CMK (cell line): ENCODE data around the gene TRAF3IP3.
"Not testable (repeated sequence)": the region's sequence is repeated elsewhere in the genome, so short reads cannot be mapped to it uniquely, and the experiment has no call there.

Source experiments
- DNase-seq: peaks from one replicate; pipeline ENCODE4 v3.0.0-alpha.2; 2010; ENCODE audit warnings: low read depth

TRAF3IP3 gene

DNA sequence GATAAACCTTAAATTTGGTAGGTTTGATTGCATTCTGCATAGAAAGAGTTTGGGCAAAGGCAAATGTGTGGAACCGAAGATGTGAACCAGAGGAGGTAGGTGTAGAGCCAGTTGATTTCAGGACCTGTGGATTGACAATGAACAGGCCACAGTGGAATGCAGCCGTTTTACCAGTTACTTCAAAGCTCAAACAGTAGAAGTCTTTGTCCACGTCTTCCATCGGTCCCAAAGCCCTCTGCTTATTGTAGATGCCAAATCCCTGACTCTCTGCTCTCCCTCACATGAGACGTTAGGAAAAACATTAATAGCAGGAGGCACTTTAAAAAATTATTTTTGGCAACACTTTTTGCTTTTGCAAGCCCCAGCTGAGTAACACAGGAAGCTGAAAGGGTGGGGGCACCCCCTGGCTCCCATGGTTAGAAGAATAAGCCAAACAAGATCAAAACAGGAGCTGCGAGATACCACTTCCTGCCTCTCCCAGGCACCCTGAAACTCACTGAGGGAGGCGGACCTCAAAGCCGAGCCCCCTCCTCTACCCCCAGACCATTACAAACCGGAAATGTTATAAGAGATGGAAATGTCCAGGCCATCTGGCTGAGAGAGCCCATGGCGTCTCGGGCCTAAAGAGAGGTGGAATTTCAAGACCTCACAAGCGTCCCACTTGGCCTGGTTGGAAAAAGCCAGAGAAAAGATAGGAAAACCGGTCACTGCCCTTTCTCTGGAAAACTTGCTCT is 13.5 kb downstream of the TRAF3IP3 start:
- DNase-seq = no peak

DNA sequence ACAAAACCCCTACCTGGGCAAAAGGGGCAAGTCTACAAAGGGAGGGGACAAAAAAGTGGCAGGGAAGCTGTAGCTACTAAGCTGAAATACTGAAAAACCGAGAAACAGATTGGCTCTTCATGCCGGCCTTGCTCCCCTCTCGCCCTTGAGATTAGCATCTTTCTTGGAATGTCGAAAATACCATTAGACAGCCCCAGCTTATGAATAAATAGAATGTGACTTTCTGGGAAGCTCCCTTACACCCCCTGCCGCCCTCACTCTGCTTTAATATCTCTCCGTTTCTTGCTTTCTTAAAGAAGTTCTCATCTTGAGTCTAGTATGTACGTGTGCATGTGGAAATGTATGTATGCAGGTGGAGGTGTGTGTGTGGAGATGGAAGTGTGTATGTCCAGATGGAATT is 14.1 kb downstream of the TRAF3IP3 start:
- DNase-seq = no peak

DNA sequence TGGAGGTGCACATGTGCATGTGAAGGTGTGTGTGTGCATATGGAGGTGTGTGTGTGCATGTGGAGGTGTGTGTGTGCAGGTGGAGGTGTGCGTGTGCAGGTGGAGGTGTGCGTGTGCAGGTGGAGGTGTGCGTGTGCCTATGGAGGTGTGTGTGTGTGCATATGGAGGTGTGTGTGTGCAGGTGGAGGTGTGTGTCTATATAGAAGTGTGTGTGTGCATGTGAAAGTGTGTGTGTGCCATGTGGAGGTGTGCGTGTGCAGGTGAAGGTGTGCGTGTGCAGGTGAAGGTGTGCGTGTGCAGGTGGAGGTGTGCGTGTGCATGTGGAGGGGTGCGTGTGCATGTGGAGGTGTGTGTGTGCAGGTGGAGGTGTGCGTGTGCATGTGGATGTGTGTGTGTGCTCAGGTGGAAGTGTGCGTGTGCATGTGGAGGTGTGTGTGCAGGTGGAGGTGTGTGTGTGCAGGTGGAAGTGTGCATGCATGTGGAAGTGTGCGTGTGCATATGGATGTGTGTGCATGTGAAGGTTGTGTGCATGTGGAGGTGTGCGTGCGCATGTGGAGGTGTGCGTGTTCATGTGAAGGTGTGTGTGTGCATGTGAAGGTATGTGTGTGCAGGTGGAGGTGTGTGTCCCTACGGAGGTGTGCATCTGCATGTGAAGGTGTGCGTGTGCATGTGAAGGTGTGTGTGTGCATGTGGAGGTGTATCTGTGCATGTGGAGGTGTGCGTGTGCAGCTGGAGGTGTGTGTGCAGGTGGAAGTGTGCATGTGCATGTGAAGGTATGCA is 15.0 kb downstream of the TRAF3IP3 start:
- no peak for DNase-seq

DNA sequence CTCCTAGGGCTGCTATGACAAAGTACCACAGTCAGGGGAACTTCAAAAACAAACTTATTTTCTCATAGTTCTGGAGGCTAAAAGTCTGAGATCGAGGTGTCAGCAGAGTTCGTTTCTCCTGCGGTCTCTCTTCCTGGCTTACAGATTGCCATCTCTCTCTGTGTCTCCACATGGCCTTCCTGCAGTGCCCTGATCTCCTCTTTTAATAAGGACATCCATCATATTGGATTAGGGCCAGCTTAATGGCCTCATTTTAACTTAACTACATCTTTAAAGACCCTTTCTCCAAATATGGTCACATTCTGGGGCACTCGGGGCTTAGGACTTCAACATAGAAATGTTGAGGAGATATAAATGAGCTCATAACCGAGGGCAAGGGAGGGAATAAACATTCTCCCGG is 16.3 kb downstream of the TRAF3IP3 start:
- DNase-seq = no peak

DNA sequence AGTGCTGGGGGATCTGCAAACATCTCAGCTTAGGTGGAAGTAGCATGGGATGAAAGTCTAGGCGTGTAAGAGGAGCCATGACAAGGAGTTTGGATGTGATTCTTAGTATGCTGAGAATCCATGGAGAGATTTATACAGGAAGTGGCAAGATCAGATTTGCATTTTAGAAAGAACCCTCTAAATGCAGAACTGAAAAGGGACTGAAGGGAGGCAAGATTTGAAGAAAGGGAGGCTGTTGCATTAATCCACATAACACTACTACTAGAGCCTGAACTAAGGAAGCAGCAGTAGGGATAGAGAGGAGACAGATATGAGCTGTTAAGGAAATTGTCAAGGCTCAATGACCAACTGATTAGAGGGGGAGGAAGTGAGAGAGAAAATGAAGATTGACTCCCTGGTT is 18.7 kb downstream of the TRAF3IP3 start:
- no peak for DNase-seq

DNA sequence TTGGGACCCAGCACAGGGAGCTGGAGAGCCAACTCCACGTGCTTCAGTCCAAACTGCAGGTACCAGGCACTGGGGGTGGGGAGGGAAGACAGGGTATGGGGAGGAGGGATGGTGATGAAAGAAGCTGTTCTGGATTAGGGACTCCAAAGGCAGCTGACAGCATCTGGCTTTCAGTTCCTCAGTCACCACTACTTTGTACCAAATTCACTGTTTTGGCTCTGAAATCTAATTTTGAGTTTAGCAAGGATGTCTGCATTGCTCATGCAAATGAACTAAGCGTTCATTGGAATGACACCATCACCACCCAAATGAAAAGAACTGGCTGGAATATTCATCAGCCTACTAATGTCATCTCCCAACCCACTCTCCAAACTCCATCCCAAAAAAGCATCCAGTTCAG is 19.8 kb downstream of the TRAF3IP3 start:
- no peak for DNase-seq

DNA sequence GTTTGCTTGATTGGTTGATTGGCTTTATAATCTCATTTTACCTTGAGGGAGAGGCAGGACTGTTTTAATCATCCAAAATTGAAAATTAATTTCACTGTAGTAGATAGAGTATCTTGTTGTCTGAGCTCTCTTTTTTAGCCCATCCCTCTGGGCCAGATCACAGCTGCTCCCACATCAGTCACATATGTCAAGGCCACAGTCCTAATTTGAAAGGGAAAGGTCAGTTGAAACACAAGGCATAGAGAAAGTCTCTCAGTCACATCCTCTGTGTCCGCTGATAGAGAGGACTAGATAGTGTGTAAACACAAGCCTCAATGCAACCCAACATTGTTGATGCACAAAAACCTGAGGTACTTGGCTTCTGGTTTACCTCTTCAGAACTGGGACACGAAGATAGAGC is 21.7 kb downstream of the TRAF3IP3 start:
- no peak for DNase-seq

DNA sequence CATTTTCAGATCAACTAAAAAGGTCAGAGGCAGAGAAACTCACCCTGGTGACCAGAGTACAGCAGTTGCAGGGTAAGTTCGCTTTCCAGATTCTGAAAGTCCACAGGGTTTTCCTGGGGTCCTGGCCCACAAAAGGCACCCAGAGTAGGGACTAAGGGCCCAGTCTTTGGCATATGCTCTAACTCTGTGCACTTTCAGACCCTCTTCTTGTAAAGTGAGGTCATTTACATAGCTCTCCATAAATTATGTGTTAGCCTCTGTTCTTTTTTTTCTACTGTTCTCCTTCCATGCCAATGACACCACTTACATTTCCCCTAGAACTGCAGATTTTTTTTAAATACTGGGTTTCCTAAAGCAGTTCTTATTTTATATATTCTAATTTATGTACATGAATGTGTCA is 22.2 kb downstream of the TRAF3IP3 start:
- DNase-seq = no peak

DNA sequence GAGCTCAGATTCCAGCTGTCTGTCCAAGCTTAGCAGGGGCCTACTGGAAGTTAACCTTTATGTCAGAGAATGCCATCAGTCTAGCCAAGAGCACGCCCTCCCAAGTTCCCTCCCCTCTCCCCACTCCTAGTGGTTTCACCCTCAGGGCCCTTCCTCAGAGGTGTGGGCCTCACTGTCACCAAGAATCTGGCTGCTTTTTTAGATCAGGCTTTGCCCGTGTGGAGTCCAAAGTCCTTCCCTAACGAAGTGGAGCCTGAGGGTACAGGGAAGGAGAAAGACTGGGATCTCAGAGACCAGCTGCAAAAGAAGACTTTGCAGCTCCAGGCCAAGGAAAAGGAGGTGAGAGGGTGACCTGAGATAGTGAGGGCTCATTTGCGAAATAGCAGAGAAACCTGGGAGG is 24.4 kb downstream of the TRAF3IP3 start:
- no peak for DNase-seq

DNA sequence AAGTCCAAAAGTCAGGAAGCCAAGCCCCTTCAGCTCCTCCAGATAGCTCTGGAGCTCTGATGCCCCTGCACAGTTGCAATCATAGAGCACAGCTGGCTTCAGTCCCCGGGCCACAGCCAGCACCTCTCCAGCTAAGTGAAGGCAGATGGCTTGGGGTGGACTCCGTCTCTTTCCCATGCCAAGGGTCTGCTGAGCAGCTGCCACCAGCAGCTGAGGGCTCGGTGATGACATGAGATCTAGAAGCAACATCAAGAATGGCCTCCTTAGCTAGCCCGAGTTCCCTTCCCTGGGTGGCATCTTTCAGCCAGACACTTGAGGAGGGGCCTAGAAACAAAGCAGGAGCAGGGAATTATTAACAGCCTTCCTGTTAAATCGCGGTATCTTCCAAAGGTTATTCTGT is 27.5 kb downstream of the TRAF3IP3 start:
- no peak for DNase-seq

DNA sequence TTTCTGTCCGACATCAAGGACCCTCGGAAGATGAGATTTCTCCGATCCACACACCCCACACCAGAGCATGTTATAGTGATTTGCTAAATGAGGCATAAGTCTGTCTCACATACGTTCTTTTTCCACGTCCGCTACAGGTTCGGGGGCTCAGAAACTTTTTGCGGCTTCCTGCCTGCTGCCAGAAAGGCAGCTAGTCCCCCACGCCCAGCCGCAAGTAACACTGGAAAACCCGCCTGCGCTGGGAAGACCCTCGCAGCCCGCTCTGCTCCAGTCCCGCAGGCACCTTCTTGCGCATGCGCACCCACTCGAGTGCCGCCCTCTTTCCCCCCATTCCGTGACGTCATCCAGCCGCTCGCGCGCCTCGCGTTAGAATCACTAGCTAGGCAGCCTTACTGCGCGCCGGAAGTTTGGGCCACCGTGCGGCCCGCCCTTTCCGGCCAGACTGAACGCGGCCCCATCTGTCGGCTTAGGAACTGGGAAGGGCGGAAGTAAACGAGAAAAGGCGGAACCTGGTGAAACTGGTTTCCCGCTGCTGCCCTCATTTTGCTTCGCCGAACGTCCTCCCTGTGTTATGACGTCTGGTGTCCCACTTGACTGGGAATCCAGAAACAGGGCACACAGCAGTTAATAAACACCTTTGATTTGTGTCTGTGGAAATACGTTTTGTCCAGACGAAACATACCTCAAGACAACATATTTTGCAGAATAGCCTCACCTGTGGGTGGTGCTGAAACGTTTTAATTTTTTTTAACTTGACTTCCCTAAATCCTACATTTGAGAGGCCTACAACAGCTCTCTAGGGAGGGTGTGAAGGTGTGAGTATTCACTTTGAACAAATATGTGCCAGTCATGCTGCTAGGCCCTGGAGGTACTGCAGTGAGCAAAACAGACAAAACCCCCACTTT is 28.7 kb downstream of the TRAF3IP3 start, which contains the start of gene C1orf74:
TSS of gene C1orf74 (minus strand) at position 295 of the 905 bp plus-strand sequence. CDS start 925 bp downstream, outside the sequence.
- DNase-seq = peak; percentile 95

DNA sequence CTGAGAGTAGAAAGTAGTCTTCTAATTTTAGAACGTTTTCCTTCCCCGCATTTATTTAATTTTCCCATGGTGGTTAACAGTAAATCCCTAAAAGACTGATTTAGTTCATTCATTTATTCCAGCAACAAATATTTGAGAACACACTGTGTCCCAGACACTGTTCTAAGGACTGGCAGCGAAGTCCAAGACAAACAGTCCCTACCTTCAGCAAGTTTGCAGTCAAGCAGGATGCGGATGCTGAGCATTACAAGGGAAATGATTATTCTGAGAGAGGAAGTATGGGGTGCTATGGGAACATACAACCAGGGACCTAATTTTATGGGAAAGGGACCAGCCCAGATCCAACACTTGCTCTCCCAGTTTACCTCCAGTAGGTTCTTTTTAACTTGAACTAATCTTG is 29.7 kb downstream of the TRAF3IP3 start:
- DNase-seq = no peak

DNA sequence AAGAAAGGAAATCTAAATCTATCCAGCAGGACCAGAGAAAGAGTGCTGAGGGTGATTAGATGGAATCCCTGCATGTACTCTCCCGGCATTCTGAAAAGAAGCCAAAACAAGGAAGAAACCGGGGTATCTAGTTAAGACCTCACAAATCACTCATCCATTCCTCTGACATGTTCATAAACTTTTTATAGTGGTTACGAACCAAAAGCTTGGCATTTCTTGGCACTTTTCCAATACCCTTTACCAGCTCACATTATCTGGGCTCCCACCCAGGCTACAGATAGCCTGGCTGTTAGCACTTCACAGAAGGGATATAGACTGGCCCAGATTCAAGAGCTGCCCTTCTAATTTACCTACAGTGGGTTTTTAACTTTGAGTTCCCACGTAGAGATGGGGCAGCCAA is 30.3 kb downstream of the TRAF3IP3 start:
- no peak for DNase-seq

DNA sequence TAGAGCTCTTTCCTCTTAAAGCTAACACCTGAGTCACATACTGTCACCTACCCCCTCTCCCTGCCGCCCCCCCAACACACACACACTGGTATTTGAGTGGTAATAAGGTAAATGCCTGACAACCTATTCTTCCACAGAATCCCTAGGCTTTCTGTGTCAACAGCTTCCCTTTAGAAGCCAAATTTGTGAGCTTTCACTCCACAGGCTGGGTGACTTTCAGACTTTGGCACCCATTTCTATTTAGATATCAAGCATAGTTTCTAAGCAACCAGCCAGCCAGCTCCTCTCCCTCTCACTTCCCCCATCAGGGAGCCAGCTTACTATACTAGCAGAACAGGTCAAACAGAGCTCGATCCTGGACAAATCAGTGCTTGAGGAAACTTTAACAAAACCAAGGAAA is 31.7 kb downstream of the TRAF3IP3 start:
- no peak for DNase-seq

DNA sequence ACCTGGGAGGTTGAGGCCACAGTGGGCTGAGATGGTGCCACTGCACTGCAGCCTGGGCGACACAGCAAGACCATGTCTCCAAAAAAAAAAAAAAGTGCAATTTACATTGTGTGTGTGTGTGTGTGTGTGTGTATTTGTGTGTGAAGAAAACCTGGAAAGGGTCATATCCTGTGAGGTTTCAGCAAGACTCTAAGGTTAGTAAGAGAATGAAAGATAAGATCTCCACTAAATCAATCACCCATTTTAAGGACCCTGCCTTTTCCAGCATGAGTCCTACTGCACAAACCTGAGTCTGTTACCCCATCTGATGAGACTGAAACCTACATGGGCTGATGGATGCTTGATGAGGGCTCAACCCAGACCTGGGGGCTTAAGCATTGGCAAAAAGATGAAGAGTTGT is 33.4 kb downstream of the TRAF3IP3 start:
- no peak for DNase-seq

DNA sequence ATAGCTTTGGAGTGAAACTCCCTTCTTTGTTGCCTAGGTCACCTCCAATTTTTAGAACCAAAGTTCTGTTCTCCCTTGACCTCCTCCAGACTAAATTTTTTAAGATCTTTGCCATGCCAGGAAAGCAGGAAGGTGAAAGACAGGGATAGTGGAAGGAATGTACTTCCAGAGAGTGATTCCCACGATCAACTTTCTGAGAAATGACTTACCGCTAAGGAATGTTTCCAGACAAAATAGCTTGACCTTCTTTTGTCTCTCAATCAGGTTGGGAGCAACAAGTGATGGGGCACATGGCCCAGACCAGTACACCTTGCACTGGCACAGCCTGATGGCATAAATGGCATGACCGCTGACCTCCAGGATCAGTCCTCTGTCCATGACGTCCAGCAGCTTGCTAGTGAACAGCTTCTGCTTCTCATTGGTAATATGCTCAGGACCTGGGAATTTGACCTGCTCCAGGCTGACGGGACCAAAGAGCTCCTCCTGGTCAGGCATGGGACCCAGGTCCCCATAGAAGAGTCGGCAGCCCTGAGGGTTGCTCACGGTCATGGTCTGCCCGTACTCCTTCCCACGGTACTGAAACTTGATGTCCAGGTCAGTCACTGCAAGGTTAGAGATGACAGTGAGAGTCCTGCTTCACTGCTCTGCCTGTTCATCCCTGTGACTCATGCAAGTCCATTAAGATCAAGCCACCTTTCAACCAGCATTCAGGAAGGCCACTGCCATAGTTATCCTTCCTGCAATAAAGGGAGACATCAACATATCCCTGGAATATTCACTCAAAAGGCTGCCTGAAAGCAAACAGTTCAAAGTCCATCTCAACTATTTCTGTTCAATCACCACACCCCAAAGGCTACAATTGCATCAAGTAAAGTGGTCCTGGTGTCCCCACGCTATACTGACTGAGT is 34.7 kb downstream of the TRAF3IP3 start:
- DNase-seq = no peak

DNA sequence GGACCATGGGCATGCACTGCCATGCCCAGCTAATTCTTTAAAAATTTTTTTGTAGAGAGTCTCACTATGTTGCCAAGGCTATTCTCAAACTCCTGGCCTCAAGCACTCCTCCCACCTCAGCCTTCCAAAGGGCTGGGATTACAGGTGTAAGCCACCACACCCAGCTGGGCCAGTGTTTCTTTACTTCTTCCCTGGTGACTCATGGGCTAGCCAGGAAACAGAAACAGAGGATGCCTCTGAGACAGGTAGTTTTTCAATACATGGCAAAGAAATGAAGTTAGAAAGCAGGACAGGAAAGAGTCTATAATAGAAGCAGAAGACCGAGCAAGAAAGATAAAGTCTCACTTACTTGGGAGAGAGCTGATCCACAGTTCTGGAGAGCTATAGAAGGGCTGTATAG is 36.1 kb downstream of the TRAF3IP3 start:
- no peak for DNase-seq

DNA sequence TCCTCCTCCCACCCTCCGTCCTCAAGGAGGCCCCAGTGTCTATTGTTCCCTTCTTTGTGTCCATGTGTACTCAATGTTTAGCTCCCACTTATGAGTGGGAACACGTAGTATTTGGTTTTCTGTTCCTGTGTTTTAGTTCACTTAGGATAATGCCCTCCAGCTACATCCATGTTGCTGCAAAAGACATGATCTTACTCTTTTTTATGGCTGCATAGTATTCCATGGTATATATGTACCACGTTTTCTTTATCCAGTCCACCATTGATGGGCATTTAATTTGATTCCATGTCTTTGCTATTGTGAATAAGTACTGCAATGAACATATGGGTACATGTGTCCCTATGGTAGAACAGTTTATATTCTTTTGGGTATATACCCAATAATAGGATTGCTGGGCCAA is 37.9 kb downstream of the TRAF3IP3 start:
- DNase-seq = not testable (repeated sequence)

DNA sequence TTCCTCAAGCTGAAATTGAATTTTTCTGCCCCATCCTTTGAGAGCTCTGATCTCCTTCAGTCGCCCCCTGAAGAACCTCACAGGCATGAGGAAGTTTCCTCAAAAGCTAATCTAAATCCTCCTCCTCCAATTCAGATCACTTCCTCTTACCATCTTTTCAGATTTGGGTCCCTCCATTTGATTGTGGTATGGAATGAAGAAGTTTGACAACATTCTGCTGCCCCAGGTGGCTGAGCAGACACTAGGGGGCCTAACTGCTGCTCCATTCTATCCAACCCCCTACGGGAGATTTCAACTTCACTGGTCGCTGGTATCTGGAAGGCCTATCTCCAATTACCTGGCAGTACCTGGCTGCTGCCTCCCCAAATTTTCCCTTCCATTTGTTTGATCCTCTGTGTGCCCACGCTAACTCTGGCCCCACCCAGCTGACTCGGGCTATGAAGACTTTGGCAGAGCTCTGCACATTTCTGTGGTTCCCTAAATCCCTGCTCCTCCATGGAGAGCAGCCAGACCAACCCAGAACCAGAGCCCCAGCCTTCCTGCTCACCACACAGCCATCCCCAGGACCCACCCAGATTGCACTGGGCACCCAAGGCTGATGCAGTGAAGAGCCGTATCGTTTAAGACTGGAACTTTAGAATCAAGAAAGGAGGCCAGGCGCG is 42.3 kb downstream of the TRAF3IP3 start:
- no peak for DNase-seq

DNA sequence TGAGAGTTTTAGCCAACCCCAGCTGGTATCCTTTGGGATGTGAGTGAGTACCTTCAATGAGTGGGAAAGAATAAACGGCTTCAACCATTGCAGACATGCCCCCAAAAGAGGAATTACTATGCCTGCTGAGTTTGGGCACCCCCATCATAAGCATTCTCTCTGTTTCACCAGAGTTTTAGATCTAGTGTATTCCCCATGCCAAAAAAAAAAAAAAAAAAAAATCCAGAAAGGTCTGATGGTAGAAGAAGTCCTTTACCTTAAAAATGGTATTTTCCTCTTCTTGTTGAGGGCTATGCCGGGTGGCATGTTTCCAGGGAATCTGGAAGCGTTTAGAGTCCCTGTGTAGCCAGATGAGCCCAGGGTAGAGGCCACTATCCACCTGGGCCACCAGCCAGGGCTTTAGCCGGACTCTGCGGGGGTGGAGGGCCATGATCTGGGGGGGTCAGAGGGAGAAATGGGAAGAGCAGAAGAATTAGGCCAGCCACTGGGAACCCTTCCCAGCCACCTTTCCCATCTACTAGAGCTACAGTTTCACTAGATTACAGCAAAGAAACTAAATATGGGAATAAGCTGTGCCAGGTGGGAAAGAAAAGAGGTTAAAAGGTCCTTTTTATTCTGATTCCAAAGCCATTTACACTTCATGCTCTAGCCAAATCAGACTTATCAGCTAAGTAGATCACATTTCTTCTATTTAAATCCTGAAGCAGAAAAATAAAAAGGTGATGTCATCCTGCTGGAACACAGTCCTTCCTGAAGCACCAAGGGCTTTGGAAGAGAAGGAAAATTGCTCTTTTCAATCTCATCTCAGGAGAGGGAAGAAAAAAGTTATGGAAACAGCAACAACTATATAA is 45.4 kb downstream of the TRAF3IP3 start:
- no peak for DNase-seq
